ENCODE results near the gene CCDC3. TPM values are rescaled to one million over a fixed set of nuclear protein-coding genes. Genes with fewer than 3 reads are reported as not detected.

Gene CCDC3
- total RNA-seq, 1 donor from 2014 or later, result 1.1 TPM

- H3K36me3 Mint-ChIP-seq (ENCODE audit: insufficient read depth), result no peaks in the 10 kb centered on the region
- peak; percentile 44 for DNase-seq (ENCODE audit: low spot score, unreplicated experiment)
- peaks cover 7% of the 10 kb centered on the region for H3K27me3 Mint-ChIP-seq
- no peaks in the 10 kb centered on the region for H3K4me1 Mint-ChIP-seq (ENCODE audit: low read depth)
- no peak overlapping the region for H3K27ac Mint-ChIP-seq
- TF ChIP-seq CTCF (IDR thresholded peaks at IDR 0.05; ENCODE audit: unreplicated experiment), result peak; percentile 88
- H3K4me3 Mint-ChIP-seq (ENCODE audit: low read depth), result no peak overlapping the region
- no peaks in the 10 kb centered on the region for H3K9me3 Mint-ChIP-seq (ENCODE audit: low read depth)
Observed at GRCh38 chr10:12902135-12902572, 99.4 kb downstream of the CCDC3 start.

GRCh38 chr10:12899546-12899945, 102.0 kb downstream of the CCDC3 start:
- Mint-ChIP-seq H3K27ac (no peak overlapping the region), H3K36me3 (ENCODE audit: insufficient read depth) (no peaks in the 10 kb centered on the region), H3K27me3 (peaks cover 2% of the 10 kb centered on the region), H3K4me1 (ENCODE audit: low read depth) (no peaks in the 10 kb centered on the region), H3K4me3 (ENCODE audit: low read depth) (no peak overlapping the region), H3K9me3 (ENCODE audit: low read depth) (no peaks in the 10 kb centered on the region)
- no peak for TF ChIP-seq CTCF (IDR thresholded peaks at IDR 0.05; ENCODE audit: unreplicated experiment)
- DNase-seq (ENCODE audit: low spot score, unreplicated experiment), result no peak

GRCh38 chr10:12898271-12898670, 103.2 kb downstream of the CCDC3 start:
- Mint-ChIP-seq H3K9me3 (ENCODE audit: low read depth) (peaks cover 6% of the 10 kb centered on the region), H3K4me1 (ENCODE audit: low read depth) (no peaks in the 10 kb centered on the region), H3K27ac (no peak overlapping the region), H3K4me3 (ENCODE audit: low read depth) (no peak overlapping the region), H3K27me3 (peaks cover 2% of the 10 kb centered on the region), H3K36me3 (ENCODE audit: insufficient read depth) (no peaks in the 10 kb centered on the region)
- no peak for DNase-seq (ENCODE audit: low spot score, unreplicated experiment)
- no peak for TF ChIP-seq CTCF (IDR thresholded peaks at IDR 0.05; ENCODE audit: unreplicated experiment)

- DNase-seq (ENCODE audit: low spot score, unreplicated experiment), result no peak
- Mint-ChIP-seq H3K4me3 (ENCODE audit: low read depth) (no peak overlapping the region), H3K36me3 (ENCODE audit: insufficient read depth) (no peaks in the 10 kb centered on the region), H3K9me3 (ENCODE audit: low read depth) (peaks cover 16% of the 10 kb centered on the region), H3K4me1 (ENCODE audit: low read depth) (no peaks in the 10 kb centered on the region), H3K27ac (no peak overlapping the region), H3K27me3 (peaks cover 2% of the 10 kb centered on the region)
- no peak for TF ChIP-seq CTCF (IDR thresholded peaks at IDR 0.05; ENCODE audit: unreplicated experiment)
Observed at GRCh38 chr10:12897278-12897677, 104.2 kb downstream of the CCDC3 start.

GRCh38 chr10:12896251-12896650, 105.3 kb downstream of the CCDC3 start:
- Mint-ChIP-seq H3K4me3 (ENCODE audit: low read depth) (no peak overlapping the region), H3K4me1 (ENCODE audit: low read depth) (no peaks in the 10 kb centered on the region), H3K36me3 (ENCODE audit: insufficient read depth) (no peaks in the 10 kb centered on the region), H3K27ac (no peak overlapping the region), H3K9me3 (ENCODE audit: low read depth) (peaks cover 18% of the 10 kb centered on the region), H3K27me3 (no peaks in the 10 kb centered on the region)
- no peak for TF ChIP-seq CTCF (IDR thresholded peaks at IDR 0.05; ENCODE audit: unreplicated experiment)
- no peak for DNase-seq (ENCODE audit: low spot score, unreplicated experiment)
